Kasumi-1 (cell line): ENCODE measurements around the gene KCNS3.
A peak's percentile ranks its signal among the peaks of the same experiment; 100 is the strongest.

Source experiments
- DNase-seq, 2 experiments: peaks; one replicate each; lab custom pipeline; 2025; lab: John Stamatoyannopoulos, UW

The KCNS3 gene

GRCh38 chr2:17878281-17879136 is at the start of gene KCNS3:
Gene KCNS3 (plus strand): TSS chr2:17878667. CDS start chr2:17931009, 52,342 bp downstream.
- no peak for DNase-seq

GRCh38 chr2:17830053-17831034 is 48.1 kb upstream of the KCNS3 start:
- DNase-seq: peak; percentile 64 to 69

- DNase-seq: no peak
Measured at GRCh38 chr2:17835516-17835915, 43.0 kb upstream of the KCNS3 start.

- DNase-seq: no peak
Measured at GRCh38 chr2:17839959-17840358, 38.5 kb upstream of the KCNS3 start.

- no peak for DNase-seq
Measured at GRCh38 chr2:17843457-17843856, 35.0 kb upstream of the KCNS3 start.

GRCh38 chr2:17845806-17846205 is 32.7 kb upstream of the KCNS3 start:
- DNase-seq: no peak

GRCh38 chr2:17846676-17847075 is 31.8 kb upstream of the KCNS3 start:
- no peak for DNase-seq

GRCh38 chr2:17847236-17847635 is 31.2 kb upstream of the KCNS3 start:
- DNase-seq: no peak

GRCh38 chr2:17849275-17849674 is 29.2 kb upstream of the KCNS3 start:
- no peak for DNase-seq

GRCh38 chr2:17850151-17850550 is 28.3 kb upstream of the KCNS3 start:
- DNase-seq: no peak

- DNase-seq: peak; percentile 60 to 71
Measured at GRCh38 chr2:17851731-17852585, 26.5 kb upstream of the KCNS3 start.

- DNase-seq: no peak
Measured at GRCh38 chr2:17853799-17854198, 24.7 kb upstream of the KCNS3 start.

- DNase-seq: peak; percentile 3 to 19
Measured at GRCh38 chr2:17857021-17857420, 21.4 kb upstream of the KCNS3 start.

- no peak for DNase-seq
Measured at GRCh38 chr2:17858064-17858463, 20.4 kb upstream of the KCNS3 start.

GRCh38 chr2:17863539-17863938 is 14.9 kb upstream of the KCNS3 start:
- DNase-seq: no peak

- DNase-seq: no peak
Measured at GRCh38 chr2:17864676-17865075, 13.8 kb upstream of the KCNS3 start.

GRCh38 chr2:17867133-17867532 is 11.3 kb upstream of the KCNS3 start:
- no peak for DNase-seq

GRCh38 chr2:17869128-17869527 is 9.3 kb upstream of the KCNS3 start:
- no peak for DNase-seq

- DNase-seq: no peak
Measured at GRCh38 chr2:17871639-17872038, 6.8 kb upstream of the KCNS3 start.

- no peak for DNase-seq
Measured at GRCh38 chr2:17873021-17873420, 5.4 kb upstream of the KCNS3 start.

GRCh38 chr2:17876590-17876989 is 1.9 kb upstream of the KCNS3 start:
- no peak for DNase-seq

GRCh38 chr2:17877811-17878280 is 621 bp upstream of the KCNS3 start:
- peak; percentile 35 to 39 for DNase-seq
